Gastroesophageal sphincter (tissue), 4 donors: Measurements from ENCODE around the gene STK24. TPM values are rescaled to one million over a fixed set of nuclear protein-coding genes. Genes with fewer than 3 reads are reported as not detected.

Source experiments
- ATAC-seq: fragments of 150-250 bp; one replicate; pipeline ENCODE4 v1.9.1; 2016; ENCODE audit warnings: mild to moderate bottlenecking, moderate library complexity
- H3K27ac ChIP-seq, 4 donors: fragments of 200-600 bp; sonication (generic) in 3 of 4; 1 replicate in 3 of 4; 2 replicates in 1 of 4; pipeline ENCODE4 v1.5.1; 2016 to 2019
- H3K27me3 ChIP-seq: fragments of 200-600 bp; sonication (generic); one replicate; pipeline ENCODE4 v1.5.1; 2019
- H3K36me3 ChIP-seq, 2 donors: fragments of 200-600 bp; sonication (generic); one replicate each; pipeline ENCODE4 v1.5.1; 2019; ENCODE audit warnings: control low read depth in 1 of 2
- H3K4me1 ChIP-seq, 3 donors: fragments of 200-600 bp; sonication (generic); 1 replicate in 2 of 3; 2 replicates in 1 of 3; pipeline ENCODE4 v1.5.1; 2016 to 2019; ENCODE audit warnings: control low read depth in 2 of 3
- H3K4me3 ChIP-seq, 2 donors: fragments of 200-600 bp; sonication (generic); one replicate each; pipeline ENCODE4 v1.5.1; 2019; ENCODE audit warnings: mild to moderate bottlenecking in 1 of 2, moderate library complexity in 1 of 2
- H3K9me3 ChIP-seq, 3 donors: fragments of 200-600 bp; sonication (generic); one replicate each; pipeline ENCODE4 v1.5.1; 2017 to 2019; ENCODE audit warnings: control low read depth in 2 of 3
- EP300 ChIP-seq: sonication (generic); formaldehyde crosslinking; IDR thresholded peaks from one replicate; pipeline ENCODE4 v1.6.1; 2017; ENCODE audit warnings: antibody characterized with exemption, mild to moderate bottlenecking
- POLR2A ChIP-seq, 2 donors: fragments of 450-650 bp; IDR thresholded peaks; one replicate each; pipeline ENCODE4 v1.6.1; 2017; ENCODE audit warnings: antibody characterized with exemption in 2 of 2, mild to moderate bottlenecking in 2 of 2, moderate library complexity in 1 of 2
- POLR2AphosphoS5 ChIP-seq: sonication (generic); formaldehyde crosslinking; IDR thresholded peaks from one replicate; pipeline ENCODE4 v1.6.1; 2017; ENCODE audit warnings: antibody characterized with exemption
- WGBS, 2 donors: methylation state at CpG; one replicate each; pipeline ENCODE4 v1.1.5; 2018; ENCODE audit warnings: low coverage in 1 of 2; 5-methylcytosine and 5-hydroxymethylcytosine counted together
- total RNA-seq, 4 donors: library from RNA; depleted of rRNA; stranded (reverse); fragments of >200 nt; gene quantifications; one replicate each; pipeline ENCODE4 v1.1.0, GENCODE V29; 2016
- TF ChIP-seq, protein P1 (sequence below), 4 experiments: fragments of 200-600 bp in 2 of 4; fragments of 450-650 bp in 2 of 4; sonication (generic) in 1 of 4; IDR thresholded peaks; one replicate each; pipeline ENCODE4 v1.5.1; 2017 to 2019; ENCODE audit warnings: antibody characterized with exemption in 4 of 4, mild to moderate bottlenecking in 2 of 4, moderate library complexity in 2 of 4

The STK24 gene
- total RNA-seq, 4 donors from 2014 or later = 60.2 to 157 (median 102) TPM

DNA sequence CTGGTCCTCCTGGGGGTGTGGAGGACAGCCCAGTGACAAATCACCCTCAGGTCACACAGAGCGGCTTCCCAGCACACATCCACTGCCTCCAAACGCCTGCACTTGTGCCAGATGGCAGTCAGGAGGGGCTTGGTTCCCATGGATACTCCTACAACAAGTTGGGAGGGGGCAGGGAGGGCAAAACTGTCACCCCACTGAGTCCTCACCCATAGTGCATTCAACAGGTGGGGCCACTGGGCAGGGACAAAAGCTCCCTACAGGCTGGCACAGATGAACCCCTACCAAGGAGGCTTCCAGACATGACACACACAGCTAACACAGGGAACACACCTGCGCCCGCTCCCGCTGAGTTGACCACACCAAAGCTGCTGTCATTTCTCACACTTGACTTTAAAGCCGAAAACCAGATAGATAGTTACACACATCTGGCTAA is 120.5 kb downstream of the STK24 start:
- H3K4me3 ChIP-seq = no peak overlapping the region
- peaks cover 0 to 66% of the 10 kb centered on the region in 2 donors for H3K36me3 ChIP-seq
- no peaks in the 10 kb centered on the region for H3K27me3 ChIP-seq
- H3K9me3 ChIP-seq = no peaks in the 10 kb centered on the region
- no peak for TF ChIP-seq EP300
- H3K4me1 ChIP-seq = peaks cover 0 to 58% (median 15%) of the 10 kb centered on the region in 3 donors
- ATAC-seq = no peak
- WGBS, 2 donors = 94 to 100% methylated on average over 2 to 4 of the region's 6 CpGs
- H3K27ac ChIP-seq = peak overlapping the region in 3 of 4 donors; percentile 56 to 87 (median 65)

DNA sequence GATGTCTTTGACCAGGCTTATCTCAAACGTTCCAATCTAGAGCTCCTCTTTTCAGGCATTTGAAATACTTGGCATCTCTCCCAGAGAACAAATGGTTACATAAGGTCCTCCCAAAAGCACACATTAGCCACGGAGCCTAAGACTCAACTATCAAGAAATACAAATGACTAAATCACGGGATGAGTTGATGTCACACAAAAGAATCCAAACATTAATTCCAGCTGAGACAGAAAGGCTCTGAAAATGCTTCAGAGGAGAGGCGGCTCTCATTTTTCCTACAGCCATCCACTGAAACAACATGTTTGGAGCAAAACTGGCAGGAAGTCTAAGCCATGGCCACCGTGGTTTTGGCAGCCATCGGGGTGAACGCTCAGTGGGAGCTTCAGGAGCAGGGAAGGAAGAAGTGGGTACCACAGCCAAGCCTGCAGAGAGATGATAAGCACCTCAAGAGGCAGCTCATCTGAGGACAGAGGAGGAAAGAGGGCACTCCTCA is 122.5 kb downstream of the STK24 start:
- WGBS, 2 donors = 2 to 4% methylated on average over 3 to 7 of the region's 7 CpGs
- H3K4me3 ChIP-seq = no peak overlapping the region
- peaks cover 0 to 46% of the 10 kb centered on the region in 2 donors for H3K36me3 ChIP-seq
- H3K9me3 ChIP-seq = no peaks in the 10 kb centered on the region
- no peaks in the 10 kb centered on the region for H3K27me3 ChIP-seq
- peak; percentile 69 for ATAC-seq
- TF ChIP-seq POLR2AphosphoS5 (peak; percentile 64), EP300 (no peak), POLR2A (IDR thresholded peaks at IDR 0.05) (no peak)
- TF ChIP-seq, protein P1, sequence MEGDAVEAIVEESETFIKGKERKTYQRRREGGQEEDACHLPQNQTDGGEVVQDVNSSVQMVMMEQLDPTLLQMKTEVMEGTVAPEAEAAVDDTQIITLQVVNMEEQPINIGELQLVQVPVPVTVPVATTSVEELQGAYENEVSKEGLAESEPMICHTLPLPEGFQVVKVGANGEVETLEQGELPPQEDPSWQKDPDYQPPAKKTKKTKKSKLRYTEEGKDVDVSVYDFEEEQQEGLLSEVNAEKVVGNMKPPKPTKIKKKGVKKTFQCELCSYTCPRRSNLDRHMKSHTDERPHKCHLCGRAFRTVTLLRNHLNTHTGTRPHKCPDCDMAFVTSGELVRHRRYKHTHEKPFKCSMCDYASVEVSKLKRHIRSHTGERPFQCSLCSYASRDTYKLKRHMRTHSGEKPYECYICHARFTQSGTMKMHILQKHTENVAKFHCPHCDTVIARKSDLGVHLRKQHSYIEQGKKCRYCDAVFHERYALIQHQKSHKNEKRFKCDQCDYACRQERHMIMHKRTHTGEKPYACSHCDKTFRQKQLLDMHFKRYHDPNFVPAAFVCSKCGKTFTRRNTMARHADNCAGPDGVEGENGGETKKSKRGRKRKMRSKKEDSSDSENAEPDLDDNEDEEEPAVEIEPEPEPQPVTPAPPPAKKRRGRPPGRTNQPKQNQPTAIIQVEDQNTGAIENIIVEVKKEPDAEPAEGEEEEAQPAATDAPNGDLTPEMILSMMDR (IDR thresholded peaks at IDR 0.05) = no peak
- H3K4me1 ChIP-seq = peaks cover 0 to 77% (median 34%) of the 10 kb centered on the region in 3 donors
- peak overlapping the region; percentile 16 to 87 (median 75) for H3K27ac ChIP-seq

DNA sequence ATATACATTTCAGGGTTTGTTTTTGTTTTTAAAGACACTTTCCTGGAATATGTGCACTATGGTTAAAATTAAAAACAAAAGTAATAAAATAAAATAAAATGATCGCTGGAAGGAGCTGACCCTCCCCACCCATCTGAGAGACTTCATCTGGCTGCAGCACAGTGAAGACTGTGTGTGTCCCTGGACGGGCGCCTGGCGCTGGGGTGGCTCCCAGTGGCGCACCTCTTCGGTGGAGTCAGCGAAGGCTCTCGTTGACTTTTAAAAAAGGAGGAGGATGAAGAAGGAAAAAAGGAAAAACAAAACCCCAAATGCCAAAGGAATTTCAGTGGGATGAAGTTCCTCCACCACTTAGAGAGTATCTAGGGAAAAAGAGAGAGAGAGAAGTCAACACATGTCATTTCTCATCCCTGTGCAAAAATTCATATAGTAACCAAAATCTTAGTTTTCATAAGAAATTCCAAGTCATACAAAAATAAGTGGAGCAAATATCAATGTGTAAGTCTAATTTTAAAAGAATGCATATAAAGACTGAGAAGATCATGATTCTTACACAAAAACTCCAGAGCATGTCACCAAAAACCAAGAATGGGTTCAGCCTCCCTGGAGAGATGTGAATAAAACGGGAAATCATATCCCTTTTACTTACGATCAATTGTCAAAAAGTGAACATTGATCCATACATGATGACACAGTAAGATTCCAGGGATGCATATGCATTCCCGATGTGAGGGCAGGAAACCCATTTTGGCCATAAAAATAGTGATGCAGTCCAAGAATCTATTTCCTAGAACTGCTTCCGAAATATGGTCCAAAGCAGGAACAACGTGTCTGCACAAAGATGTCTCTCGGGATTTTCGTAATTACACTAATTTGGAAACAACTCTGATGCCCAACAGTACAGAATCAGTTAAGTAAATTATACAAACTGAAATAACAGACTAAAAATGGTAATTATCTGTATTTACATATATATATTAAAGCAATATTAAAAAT is 123.8 kb downstream of the STK24 start:
- WGBS, 2 donors = 44 to 61% methylated on average over 5 to 14 of the region's 15 CpGs

DNA sequence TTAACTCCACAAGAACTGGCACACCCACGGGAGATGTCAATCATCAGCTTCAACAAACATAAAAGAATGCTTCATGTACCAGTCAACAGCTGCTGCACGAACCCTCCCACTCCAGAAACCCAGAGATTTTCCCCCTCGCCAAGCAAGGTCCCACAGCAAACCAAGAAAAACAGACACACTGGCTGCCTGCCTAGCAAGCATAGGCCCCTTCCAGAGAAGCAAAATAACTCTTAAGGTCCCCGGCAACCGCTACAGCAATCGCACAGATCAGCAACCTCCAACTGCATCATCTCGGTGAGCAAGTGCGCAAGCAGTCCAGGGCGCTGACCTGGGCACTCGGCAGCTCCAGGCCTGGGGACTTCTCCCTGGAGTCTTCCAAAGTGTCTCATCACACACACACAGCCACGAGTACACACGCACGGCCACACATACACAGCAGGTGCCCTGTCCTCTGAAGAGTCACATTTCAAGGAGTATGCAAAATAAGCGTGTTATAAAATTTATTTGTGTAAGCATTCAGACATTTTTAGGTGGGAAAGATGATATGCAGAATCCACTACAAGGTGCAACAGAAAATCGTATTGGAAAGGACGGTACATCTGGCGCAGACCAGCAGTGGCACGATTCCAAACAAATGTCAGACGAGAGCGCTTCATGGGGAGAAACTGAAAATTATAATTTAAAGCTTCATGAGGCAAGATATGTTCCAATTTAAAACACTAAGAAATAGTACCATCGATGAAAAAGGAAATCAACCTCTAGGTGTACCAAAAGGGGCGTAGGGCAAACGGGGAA is 125.0 kb downstream of the STK24 start:
- ATAC-seq = peak; percentile 68
- Histone ChIP-seq H3K27me3 (no peaks in the 10 kb centered on the region), H3K36me3 (peaks cover 0 to 41% of the 10 kb centered on the region in 2 donors), H3K4me1 (peaks cover 0 to 83% (median 35%) of the 10 kb centered on the region in 3 donors), H3K4me3 (no peak overlapping the region), H3K27ac (peak overlapping the region in 3 of 4 donors; percentile 70 to 87 (median 84)), H3K9me3 (no peaks in the 10 kb centered on the region)
- 51 to 70% methylated on average over 10 to 20 of the region's 23 CpGs for whole genome bisulfite sequencing, 2 donors
- TF ChIP-seq, protein P1 (IDR thresholded peaks at IDR 0.05) = no peak
- no peak for TF ChIP-seq POLR2A (IDR thresholded peaks at IDR 0.05)
- peak; percentile 9 for TF ChIP-seq POLR2AphosphoS5

More for the DNA sequence above, 123.8 kb downstream of the STK24 start:
- Histone ChIP-seq H3K27ac (peak overlapping the region in 3 of 4 donors; percentile 65 to 87 (median 85)), H3K4me1 (peaks cover 0 to 78% (median 35%) of the 10 kb centered on the region in 3 donors), H3K4me3 (no peak overlapping the region), H3K27me3 (no peaks in the 10 kb centered on the region), H3K36me3 (peaks cover 0 to 41% of the 10 kb centered on the region in 2 donors), H3K9me3 (no peaks in the 10 kb centered on the region)
- ATAC-seq = no peak
- TF ChIP-seq EP300 (no peak), POLR2AphosphoS5 (no peak), POLR2A (IDR thresholded peaks at IDR 0.05) (no peak)
- TF ChIP-seq, protein P1 (IDR thresholded peaks at IDR 0.05) = no peak
